K562 (cell line): ENCODE results near the gene PSMA4.

Experiments
- CREM ChIP-seq: IDR thresholded peaks from 2 replicates; pipeline ENCODE4 v1.6.1; 2014; ENCODE audit warnings: antibody characterized with exemption, low read depth
- DLX4 ChIP-seq: fragments of 250-450 bp; sonication (Bioruptor Pico); IDR thresholded peaks from 2 replicates; pipeline ENCODE4 v1.6.1; 2021; ENCODE audit warnings: mild to moderate bottlenecking
- SRSF9 ChIP-seq: fragments of 200-400 bp; formaldehyde crosslinking; IDR thresholded peaks from 2 replicates; pipeline ENCODE4 v1.6.1; 2017; ENCODE audit warnings: low read depth, low read length, borderline replicate concordance
- ZBTB5 ChIP-seq: fragments of 450-650 bp; IDR thresholded peaks from 2 replicates; pipeline ENCODE4 v1.6.1; 2017; ENCODE audit warnings: antibody characterized with exemption
- ZNF644 ChIP-seq: fragments of 200-800 bp; sonication (Bioruptor generic); IDR thresholded peaks from 2 replicates; pipeline ENCODE4 v1.6.1; 2016; ENCODE audit warnings: low read depth, missing genetic modification characterization, missing compliant biosample characterization

- TF ChIP-seq DLX4 (CRISPR knock-in tag) (no peak), CREM (no peak), ZNF644 (tag) (no peak), ZBTB5 (no peak), SRSF9 (no peak)
Measured at GRCh38 chr15:78552597-78552996, 12.4 kb downstream of the PSMA4 start.
